8988T (cell line): ENCODE results near the gene CCNB3.
A peak's percentile ranks its signal among the peaks of the same experiment; 100 is the strongest.
"Not testable (repeated sequence)": the region's sequence is repeated elsewhere in the genome, so short reads cannot be mapped to it uniquely, and the experiment has no call there.

ENCODE experiments used
- DNase-seq: peaks from one replicate; pipeline ENCODE4 v3.0.0; 2011

CCNB3 gene, protein sequence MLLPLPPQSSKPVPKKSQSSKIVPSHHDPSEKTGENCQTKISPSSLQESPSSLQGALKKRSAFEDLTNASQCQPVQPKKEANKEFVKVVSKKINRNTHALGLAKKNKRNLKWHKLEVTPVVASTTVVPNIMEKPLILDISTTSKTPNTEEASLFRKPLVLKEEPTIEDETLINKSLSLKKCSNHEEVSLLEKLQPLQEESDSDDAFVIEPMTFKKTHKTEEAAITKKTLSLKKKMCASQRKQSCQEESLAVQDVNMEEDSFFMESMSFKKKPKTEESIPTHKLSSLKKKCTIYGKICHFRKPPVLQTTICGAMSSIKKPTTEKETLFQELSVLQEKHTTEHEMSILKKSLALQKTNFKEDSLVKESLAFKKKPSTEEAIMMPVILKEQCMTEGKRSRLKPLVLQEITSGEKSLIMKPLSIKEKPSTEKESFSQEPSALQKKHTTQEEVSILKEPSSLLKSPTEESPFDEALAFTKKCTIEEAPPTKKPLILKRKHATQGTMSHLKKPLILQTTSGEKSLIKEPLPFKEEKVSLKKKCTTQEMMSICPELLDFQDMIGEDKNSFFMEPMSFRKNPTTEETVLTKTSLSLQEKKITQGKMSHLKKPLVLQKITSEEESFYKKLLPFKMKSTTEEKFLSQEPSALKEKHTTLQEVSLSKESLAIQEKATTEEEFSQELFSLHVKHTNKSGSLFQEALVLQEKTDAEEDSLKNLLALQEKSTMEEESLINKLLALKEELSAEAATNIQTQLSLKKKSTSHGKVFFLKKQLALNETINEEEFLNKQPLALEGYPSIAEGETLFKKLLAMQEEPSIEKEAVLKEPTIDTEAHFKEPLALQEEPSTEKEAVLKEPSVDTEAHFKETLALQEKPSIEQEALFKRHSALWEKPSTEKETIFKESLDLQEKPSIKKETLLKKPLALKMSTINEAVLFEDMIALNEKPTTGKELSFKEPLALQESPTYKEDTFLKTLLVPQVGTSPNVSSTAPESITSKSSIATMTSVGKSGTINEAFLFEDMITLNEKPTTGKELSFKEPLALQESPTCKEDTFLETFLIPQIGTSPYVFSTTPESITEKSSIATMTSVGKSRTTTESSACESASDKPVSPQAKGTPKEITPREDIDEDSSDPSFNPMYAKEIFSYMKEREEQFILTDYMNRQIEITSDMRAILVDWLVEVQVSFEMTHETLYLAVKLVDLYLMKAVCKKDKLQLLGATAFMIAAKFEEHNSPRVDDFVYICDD (N-terminal part only)

DNA sequence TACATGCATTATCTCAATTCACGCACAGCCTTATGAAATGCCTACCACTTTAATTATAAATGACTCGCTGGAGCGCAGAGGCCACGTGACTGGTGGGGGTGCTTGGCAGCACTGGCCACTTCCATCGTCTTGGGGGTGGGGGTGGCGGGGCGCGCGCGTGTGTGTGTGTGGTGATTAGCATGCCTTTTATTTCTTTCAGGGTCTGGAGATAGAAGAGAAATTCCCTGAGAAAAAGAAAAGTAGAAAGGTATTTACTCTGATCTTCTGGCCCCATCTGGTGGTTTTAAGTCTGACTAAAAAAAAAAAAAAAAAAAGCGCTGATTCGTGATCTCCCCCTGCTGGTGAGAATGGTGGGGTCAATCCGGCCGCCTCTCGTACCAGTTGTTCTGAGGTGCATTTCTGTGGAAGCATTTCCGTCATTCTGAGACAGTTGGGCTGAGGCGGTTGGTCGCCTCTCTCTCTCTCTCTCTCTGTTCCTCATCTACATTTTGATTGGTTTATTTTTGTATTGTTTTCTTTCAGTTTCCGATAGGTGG lies at the start of gene CCNB3:
TSS of gene CCNB3 (plus strand) at position 402 of the 536 bp plus-strand sequence. CDS start 80,399 bp downstream, outside the sequence.
- peak; percentile 20 for DNase-seq

DNA sequence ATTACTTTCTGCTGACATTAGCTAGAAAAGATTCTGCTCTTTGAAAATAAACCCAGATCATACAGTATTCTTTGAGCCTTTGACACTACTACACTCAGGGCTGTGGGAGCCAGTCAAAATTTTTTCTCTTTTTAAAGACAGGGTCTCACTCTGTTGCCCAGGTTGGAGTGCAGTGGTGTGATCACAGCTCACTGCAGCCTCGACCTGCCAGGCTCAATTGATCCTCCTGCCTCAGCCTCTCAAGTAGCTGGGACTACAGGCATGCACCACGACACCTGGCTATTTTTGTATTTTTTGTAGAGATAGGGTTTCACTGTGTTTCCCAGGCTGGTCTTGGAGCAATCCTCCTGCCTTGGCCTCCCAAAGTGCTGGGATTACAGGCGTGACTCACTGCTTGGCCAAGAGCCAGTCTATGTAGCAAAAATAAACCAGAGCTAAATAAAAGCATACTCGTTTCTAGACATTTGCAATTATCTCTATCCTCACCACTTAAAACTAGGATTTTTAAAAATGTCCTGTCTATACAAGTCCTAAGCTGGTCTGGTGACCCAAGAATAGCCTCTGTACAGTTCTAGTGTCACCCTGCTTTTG lies 46.9 kb upstream of the CCNB3 start:
- DNase-seq = no peak

DNA sequence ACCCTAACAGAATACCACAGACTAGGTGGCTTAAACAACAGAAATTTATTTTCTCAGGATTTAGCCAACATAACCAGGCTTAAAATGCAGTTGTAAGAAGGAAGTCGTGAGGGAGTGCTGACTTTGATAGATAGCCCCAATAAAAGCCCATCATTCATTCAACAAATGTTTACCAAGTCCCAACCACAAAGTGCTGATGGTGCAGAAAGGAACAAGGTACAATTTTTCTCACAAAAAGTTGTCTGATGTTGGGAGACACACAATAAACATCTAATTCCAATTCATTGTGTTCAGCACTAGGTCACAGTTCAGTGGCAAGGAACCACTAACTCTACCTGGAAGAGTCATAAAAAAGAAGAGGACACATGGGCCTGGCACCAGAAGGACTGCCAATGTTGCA lies 46.0 kb upstream of the CCNB3 start:
- DNase-seq = no peak

DNA sequence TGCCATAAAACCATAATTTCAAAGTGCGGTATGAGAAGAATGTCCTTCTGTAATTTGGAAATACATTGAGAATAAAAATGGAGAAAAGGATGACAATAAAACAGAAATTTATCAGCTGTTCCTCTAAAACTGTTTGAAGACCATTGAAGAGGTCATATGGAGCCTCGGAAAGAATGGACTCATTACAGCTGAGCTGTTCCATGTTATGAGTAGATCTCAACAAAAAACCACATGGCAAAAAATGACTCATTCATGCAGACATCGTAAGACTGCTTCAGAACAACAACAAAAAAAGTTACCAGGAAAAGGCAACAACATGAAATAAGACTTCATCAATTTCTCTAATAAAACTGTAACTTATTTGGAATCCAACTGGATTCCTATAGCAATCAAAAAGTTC lies 43.4 kb upstream of the CCNB3 start:
- DNase-seq = no peak

DNA sequence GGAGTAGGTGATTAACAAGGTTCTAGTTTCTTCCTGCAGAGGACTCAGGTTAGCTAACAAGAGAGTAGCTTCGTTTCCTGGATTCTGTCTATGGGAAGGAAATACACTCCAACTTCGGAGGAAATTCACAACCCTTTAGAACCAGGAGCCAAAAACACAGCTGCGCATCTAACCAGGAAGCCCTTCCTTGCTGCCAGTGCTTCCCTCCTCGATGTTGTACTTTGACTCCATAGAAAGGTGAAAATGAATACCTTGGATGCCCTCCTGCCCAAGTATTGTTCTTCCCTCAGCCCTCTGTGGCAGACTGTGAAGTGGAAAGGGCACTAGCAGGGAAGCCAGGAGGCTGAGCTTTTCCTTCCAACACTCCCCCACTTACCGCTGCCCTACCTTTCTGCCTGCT lies 38.8 kb upstream of the CCNB3 start:
- no peak for DNase-seq

DNA sequence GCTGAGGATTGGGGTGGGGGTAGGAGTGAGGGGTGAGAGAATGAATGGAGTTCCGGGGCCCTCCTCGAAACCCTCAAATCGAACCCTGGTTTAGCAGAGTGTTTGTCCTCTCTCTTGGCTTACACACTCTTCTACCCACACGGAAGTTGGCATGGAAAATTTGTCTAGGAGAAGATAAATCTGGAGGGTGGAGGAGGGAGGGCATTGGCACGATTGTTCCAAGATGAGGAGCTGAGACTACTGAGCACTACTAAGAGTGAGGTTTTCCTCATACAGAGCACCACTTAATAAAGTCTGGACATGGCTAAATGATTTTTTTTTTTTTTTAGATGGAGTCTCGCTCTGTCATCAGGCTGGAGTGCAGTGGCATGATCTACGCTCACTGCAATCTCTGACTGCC lies 37.2 kb upstream of the CCNB3 start:
- DNase-seq = no peak

DNA sequence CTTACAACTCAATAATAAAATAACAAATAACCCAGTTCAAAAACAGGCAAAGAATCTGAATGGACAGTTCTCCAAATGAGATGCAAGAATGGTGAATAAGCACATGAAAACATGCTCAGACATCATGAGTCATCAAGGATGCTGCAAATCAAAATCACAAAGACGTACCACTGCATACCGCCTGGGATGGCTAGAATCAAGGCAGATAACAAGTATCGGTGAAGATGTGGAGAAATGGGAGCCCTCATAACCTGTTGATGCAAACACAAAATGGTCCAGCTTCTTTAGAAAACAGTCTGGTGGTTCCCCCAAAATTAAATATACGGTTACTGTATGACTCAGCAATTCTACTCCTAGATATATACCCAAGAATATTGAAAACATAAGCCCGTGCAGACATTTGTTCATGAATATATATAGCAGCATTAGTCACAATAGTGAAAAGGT lies 36.3 kb upstream of the CCNB3 start:
- no peak for DNase-seq

DNA sequence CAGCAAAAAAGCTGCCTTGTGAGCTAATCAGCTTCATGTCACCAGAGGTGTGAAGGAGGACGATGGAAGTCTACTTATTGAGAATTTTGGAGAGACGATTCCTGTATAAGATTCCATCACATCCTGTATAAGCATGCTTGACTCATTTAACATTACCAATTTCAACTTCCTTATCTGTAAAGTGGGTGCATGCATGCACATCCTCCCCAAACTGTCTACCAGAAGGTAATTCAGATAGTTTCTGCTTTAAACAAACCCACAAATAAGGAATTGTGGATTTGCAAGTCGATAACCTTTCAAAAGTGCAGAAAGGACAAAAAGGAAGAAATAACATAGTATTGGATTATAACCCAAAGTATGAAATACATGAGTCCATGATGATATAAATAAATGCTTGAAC lies 34.8 kb upstream of the CCNB3 start:
- no peak for DNase-seq

DNA sequence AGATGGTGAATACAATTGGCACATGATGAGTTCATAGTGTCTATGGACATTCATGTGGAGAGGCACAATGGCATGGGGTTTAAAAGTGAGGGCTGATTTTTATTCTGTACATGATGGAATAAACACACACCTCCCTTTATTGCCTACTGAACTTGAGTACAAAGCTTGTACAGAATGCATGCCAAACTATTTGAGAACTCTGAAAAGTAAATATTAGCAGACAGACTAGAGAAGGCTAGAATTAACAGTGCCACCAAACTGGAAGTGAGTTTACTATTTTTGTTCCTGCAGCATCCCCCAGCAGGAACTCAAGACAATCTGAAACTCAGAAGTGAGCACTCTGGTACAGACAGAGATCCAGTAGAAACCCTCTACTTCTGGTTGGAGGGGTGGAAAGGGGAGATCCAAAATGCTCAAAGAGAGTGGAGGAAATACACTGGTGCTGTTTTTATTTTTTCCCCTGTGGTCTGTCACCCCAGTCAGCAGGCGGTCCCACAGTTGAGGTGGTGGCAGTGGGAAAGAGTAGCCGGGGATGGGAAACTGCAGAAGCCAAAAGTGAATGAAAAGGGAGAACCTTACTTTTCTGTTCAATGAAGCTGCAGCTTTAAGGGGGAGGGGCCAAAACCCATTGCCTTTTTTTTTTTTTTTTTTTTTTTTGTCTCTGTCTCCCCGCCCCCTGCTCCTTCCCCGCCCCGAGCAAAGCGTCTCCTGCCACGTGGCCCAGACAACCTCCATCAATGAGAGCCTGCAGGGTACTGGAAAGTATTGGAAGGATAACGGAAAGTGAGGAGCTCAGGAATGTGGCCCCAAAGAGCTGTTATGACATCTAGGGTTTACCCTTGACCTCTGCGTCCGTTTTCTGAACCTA lies 24.3 kb upstream of the CCNB3 start:
- no peak for DNase-seq

DNA sequence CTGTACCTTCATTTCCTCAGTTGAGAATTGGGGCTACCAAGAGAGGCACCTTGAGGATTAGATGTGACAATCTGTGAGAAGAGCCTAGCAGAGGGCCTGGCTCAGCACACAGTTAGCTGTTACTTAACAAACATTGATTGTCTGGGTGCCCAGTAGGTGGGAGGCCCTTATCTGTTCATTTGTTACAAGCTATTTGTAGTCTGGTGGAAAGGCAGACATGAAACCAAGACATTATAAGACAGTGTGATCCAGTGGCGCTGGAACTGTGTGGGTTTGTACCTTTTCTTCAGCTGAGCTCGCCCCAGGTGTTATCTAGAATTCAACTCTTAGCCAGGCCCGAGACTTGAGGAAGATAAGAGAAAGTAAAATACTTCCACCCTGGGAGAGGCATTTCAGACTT lies 20.7 kb upstream of the CCNB3 start:
- no peak for DNase-seq

DNA sequence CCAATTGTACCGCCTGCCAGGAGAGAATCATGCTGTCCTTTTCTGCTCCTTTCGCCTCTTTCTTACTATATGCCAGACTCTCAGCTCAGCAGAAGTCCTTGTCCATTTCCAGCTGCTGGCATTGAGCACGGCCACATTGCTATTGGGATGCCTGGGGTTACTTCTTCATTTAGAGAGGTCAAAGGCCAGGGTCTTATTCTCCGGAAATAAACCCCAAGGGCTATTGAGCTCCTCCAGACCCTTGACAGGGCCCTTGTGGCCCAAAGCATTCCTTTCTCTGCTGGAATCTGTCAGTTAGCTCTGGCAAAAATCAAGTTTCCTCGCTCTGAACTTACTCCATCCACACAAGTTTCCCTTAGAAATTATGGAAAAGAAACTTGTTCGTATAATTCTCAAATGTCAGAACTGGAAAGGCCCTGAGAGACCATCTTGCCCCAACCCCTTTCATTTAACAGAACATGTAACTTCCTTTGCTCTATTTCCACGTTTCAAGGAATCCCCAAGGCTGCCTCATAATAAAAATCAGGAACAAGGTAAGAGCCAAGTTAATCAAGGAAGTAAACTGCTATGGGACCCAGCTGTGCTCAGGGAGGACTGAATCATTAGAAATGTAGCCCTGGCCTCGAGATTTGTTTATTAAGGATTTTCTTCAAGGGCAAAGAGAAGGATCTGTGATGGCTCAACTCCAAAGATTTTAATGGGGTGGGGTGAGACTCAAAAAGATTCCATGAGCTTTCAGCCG lies 15.5 kb upstream of the CCNB3 start:
- DNase-seq = no peak

DNA sequence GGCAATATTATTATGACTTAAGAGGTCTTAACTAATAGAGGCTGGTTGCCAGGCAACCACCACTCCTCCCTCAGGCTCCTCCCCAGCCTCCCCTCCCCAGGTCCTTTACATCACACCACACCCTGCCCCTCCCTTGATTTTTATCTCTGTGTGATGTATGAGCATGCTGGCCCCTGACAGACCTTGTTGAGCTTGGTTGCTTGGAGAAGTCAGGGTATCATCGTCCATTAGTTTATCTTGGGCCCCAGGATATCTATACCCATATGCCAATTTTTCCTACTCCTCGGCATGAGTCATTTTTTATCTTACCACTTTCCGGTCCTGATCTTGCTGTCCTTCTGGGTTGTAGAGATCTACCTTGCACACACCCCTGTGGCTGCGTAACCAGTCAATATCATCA lies 6.2 kb upstream of the CCNB3 start:
- no peak for DNase-seq

DNA sequence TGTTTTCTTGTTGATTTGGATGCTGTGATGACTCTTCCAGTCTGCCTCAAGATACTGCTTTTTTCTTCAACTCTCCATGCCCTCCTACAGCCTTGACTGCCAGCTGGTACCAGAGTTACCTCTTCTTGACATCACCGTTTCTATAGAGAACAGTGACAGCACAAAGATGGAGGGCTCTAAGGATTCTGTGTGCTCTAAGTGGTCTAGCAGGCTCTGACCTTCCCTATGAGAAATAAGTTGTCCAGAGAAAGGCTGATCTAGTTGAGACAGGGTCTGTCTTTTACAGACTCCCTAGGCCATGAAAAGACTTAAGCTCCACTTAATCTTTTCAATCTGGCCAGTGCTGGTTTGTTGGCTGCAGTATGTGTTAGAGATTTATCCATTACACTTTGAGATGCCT lies 3.7 kb upstream of the CCNB3 start, which contains the start of gene AKAP4:
TSS of gene AKAP4 (minus strand) at position 101 of the 400 bp plus-strand sequence. CDS start 118 bp downstream, outside the sequence.
- DNase-seq = no peak

DNA sequence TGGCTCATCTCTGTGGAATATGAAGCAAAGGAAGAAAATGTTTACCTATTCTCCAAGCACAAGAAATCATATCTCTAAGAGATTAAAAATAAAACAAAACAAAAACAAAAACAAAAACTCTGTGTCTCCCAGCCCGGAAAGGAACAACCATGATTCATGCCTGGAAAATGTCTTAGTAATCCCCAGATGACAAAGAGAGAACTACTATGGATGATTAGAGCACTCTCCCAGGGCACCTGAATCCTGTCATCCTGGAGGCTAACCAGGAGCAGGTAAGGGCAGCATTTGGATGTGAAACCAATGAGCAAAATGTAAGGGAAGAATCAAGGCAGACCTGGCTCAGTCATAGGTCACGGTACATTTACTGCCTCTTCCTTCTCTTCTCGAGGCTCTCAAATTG lies 2.0 kb upstream of the CCNB3 start:
- DNase-seq = no peak

DNA sequence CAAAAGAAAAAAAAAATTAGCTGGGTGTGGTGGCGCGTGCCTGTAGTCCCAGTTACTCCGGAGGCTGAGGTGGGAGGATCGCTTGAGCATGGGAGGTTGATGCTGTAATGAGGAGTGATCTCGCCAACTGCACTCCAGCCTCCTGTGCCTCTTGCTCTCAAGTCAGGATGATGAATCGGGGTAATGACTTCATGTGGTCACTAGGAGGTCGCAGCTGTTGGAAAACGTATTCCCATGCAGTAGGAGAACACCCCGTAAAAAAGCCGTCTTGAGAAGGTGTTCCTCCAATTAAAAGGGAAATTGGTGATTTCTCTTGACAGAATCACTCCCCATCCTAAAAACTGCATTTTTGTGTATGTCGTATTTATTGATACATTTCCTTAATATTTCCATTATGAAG lies 2.2 kb downstream of the CCNB3 start:
- DNase-seq = no peak

DNA sequence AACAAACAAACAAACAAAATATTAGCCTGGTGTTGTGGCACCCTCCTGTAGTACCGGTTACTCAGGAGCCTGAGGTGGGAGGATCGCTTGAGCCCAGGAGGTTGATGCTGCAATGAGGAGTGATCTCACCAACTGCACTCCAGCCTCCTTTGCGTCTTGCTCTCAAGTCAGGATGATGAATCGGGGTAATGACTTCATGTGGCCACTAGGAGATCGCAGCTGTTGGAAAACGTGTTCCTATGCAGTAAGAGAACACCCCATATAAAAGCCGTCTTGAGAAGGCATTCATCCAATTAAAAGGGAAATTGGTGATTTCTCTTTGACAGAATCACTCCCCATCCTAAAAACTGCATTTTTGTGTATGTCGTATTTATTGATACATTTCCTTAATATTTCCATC lies 6.9 kb downstream of the CCNB3 start:
- DNase-seq = no peak

DNA sequence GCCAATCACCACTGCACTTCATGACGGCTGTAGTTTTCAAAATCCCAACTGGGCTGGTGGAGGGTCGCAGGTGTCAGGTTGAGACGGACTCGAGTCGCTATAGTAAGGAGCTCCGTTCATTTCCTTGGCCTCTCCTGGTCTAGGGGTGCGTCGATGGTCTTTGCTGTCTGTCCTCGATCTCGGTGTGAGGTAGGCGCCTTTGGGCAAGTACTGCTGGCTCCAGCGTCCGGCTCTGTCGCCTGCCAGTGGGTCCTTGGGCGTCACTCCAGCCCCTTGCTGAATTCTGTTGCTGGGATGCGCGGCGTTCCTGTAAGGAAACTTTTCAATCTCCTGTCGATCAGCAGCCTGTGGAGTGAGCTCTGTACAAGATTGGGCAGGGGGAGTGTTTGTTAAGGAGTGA lies 76.7 kb downstream of the CCNB3 start:
- DNase-seq = no peak

DNA sequence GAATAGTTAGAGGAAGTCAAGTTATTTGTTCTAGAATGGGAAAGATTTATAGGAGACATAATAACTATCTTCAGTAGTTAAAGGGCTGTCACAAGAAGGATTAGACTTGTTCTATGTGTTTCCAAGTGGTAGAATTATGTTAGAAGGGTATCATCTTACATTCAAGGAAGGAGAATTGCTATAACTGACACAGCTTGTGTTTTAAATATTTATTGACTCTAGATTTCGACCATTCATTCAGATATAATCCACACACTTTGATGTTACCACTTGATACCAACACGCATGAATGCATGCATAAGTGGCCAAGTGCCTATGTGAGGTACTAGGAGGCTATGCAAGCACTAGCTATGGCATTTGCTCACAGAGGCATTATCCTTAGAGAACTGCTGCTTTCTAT lies 122.7 kb downstream of the CCNB3 start:
- DNase-seq = no peak

DNA sequence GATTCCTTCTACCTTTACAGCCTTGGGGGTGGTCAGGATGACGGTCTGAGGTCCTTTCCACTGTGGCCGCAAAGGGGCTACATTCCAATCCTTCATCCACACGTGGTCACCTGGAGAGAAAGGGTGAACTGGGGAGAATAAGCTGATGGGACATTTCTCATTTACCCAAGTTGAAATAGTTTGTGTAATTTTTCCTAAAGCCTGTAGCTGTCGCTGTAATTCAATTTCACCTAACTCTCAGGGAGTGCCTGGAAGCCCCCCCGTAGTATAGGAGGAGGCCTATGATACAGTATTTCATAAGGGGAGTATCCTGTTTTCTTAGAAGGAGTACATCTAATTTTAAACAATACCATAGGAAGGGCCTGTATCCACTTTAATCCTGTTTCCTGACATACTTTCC lies 128.1 kb downstream of the CCNB3 start:
- DNase-seq = not testable (repeated sequence)

DNA sequence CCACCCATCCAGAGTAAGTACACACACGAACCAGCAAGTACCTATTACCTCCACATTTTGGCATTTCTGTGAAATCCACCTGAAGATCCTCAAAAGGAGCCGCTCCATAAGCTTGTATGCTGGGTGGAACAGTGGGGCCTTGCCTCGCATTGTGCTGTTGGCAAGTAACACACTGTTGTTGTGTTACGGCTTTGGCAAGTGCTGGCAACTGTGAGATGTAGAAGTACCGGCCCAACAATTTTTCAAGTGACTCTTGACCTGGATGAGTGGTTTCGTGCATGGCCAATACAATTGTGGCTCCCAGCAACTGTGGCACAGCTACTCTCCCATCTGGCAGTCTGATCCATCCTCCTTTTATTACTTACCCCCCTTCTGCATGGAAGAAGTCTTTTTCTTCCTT lies 128.7 kb downstream of the CCNB3 start:
- no peak for DNase-seq

DNA sequence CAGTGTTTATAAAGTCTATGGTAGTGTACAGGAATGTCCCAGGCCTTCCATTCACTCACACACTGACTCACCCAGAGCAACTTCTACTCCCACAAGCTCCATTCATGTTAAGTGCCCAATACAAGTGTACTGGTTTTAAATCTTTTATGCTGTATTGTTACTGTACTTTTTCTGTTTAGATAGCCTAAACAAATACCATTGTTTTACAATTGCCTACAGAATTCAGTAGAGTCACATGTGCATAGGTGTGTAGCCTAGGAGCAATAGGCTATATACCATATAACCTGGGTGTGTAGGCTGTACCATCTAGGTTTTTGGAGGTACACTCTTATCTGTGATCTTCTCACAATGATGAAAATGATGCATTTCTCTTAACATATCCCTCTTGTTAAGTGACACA lies 139.4 kb downstream of the CCNB3 start:
- no peak for DNase-seq
